Measurements from ENCODE around the gene MIDN.
A peak's percentile ranks its signal among the peaks of the same experiment; 100 is the strongest.

Gene MIDN

DNA sequence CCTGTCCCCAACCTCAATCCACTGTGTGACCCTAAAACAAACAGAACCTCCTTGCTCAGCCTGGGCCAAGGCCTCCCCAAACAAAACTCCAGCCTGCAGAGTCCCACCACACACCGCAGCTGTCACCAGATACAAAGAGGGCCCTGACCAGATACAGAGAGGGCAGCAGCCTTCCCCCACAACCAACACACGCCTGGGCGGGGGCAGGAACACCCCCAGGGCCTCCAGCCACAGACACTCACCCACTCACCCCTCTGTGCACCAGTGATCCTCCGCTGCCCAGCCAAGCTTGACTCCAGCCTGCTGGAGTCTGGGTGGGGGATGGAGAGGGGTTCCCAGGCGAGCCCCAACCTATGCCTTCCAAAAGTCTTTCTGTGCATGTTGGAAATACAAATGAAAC, 14.8 kb downstream of the MIDN start:
- no peak for DNase-seq (ENCODE audit: low read depth)
- H3K4me3 ChIP-seq (ENCODE audit: low read depth, low read length) = no peak overlapping the region
- TF ChIP-seq, protein P1, sequence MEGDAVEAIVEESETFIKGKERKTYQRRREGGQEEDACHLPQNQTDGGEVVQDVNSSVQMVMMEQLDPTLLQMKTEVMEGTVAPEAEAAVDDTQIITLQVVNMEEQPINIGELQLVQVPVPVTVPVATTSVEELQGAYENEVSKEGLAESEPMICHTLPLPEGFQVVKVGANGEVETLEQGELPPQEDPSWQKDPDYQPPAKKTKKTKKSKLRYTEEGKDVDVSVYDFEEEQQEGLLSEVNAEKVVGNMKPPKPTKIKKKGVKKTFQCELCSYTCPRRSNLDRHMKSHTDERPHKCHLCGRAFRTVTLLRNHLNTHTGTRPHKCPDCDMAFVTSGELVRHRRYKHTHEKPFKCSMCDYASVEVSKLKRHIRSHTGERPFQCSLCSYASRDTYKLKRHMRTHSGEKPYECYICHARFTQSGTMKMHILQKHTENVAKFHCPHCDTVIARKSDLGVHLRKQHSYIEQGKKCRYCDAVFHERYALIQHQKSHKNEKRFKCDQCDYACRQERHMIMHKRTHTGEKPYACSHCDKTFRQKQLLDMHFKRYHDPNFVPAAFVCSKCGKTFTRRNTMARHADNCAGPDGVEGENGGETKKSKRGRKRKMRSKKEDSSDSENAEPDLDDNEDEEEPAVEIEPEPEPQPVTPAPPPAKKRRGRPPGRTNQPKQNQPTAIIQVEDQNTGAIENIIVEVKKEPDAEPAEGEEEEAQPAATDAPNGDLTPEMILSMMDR (IDR thresholded peaks at IDR 0.05; ENCODE audit: control insufficient read depth, extremely low read depth, insufficient read depth) = no peak

DNA sequence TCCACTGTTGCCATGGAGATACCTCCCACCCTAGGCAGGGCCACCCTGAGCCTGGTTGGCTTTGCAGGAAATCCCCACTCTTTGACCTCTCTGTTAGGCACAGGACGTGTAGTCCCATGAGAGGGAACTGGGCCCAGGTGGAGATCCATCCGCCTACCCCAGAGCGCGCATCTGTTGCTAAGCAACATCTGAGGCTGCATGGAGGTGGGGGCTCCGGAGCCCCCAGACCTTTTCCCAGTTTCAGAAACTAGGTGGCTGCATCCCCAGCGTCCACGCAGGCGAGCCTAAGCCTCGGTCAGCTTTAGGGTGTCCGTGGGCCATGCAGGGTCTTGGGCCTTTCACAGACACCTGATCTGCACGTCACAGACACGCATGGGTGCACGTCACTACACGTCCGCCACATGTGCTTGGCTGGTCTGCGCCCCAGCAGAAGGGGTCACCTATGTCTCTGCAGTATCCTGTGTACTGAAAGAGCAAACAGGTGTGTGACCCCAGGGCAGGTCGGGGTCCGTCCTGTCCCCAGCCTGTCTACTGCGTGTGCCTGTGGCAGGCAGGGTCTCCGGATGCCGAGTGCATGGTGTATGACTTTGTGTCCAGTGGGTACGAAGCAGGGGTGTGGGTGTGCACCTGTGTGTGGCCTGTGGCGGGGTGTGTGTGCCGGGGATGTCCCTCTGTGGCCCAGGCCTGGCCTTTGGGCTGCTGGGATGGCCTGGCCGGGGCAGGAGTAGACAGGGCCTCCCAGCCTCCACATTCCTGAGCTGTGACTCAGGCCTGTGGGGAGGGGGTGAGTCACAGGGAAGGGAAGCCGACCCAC, 16.6 kb downstream of the MIDN start:
- TF ChIP-seq, protein P1 (IDR thresholded peaks at IDR 0.05; ENCODE audit: control insufficient read depth, extremely low read depth, insufficient read depth) = no peak
- DNase-seq (ENCODE audit: low read depth) = no peak
- no peak overlapping the region for H3K4me3 ChIP-seq (ENCODE audit: low read depth, low read length)

GRCh38 chr19:1265615-1266128, 17.3 kb downstream of the MIDN start:
- TF ChIP-seq, protein P1 (IDR thresholded peaks at IDR 0.05; ENCODE audit: control insufficient read depth, extremely low read depth, insufficient read depth) = no peak
- DNase-seq (ENCODE audit: low read depth) = no peak
- no peak overlapping the region for H3K4me3 ChIP-seq (ENCODE audit: low read depth, low read length)

DNA sequence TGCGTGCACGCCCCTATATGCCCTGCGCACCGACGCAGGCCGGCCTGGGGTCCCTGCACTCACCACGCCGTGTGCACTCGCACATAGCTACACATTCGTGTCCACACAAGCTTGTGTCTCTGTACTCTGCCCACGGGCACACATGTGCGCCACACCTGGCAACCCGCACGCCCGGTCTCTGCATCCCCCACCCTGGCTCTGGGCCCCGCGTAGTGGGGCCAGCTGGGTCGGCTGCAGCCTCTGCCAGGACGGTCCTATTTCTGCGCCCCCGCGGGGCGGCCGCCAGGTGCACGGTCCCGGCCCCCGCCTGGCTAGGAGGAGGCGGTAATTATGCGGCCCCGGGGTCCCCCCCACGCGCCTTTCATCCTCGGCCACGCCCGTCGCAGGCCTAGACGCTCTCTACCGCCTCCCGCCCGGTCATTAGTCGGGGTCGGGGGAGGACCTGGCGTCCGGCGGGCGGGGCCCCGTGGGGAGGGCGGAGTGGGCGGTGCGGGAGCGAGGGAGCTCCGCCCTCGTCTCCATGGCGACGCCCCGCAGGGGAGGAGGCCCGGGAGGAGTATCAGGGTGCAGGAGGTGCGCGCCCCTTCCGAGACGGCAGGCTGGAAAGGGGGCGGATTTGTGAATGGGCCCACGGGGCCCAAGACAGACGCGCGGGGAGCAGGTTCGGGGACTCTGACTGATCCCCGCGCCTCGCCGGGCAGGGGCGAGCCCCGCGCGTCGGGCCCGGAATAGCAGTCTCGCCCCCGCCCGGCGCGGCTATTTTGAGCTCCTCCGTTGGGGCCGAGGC, 17.9 kb downstream of the MIDN start:
- peak overlapping the region; percentile 50 for H3K4me3 ChIP-seq (ENCODE audit: low read depth, low read length)
- TF ChIP-seq, protein P1 (IDR thresholded peaks at IDR 0.05; ENCODE audit: control insufficient read depth, extremely low read depth, insufficient read depth) = no peak
- DNase-seq (ENCODE audit: low read depth) = no peak

GRCh38 chr19:1266916-1267476, 18.6 kb downstream of the MIDN start:
- TF ChIP-seq, protein P1 (IDR thresholded peaks at IDR 0.05; ENCODE audit: control insufficient read depth, extremely low read depth, insufficient read depth) = peak; percentile 97
- peak overlapping the region; percentile 50 for H3K4me3 ChIP-seq (ENCODE audit: low read depth, low read length)
- DNase-seq (ENCODE audit: low read depth) = no peak

- DNase-seq (ENCODE audit: low read depth) = no peak
- H3K4me3 ChIP-seq (ENCODE audit: low read depth, low read length) = peak overlapping the region; percentile 50
- TF ChIP-seq, protein P1 (IDR thresholded peaks at IDR 0.05; ENCODE audit: control insufficient read depth, extremely low read depth, insufficient read depth) = no peak
Observed at GRCh38 chr19:1267477-1268225, 19.3 kb downstream of the MIDN start.

All from LNCaP clone FGC (cell line).